Measurements from ENCODE around the gene MGAT5.

- TF ChIP-seq CTCF (IDR thresholded peaks at IDR 0.05 in 2 of 3, conservative IDR thresholded peaks at IDR 0.05 in 1 of 3; ENCODE audit: borderline replicate concordance in 1 of 3, insufficient read depth in 1 of 3, low read depth in 2 of 3, low read length in 2 of 3) (no peak), POLR2AphosphoS5 (IDR thresholded peaks at IDR 0.05; ENCODE audit: low read depth, low read length) (no peak)
These were observed 45.0 kb upstream of the MGAT5 start for GRCh38 chr2:134208825-134209224.

Data from HCT116 (cell line).